NCI-H345 treated with DMSO at 0.1 percent for 48 hours (cell line): Measurements from ENCODE around the gene HTR4.
A peak's percentile ranks its signal among the peaks of the same experiment; 100 is the strongest.
"Not testable (repeated sequence)": the region's sequence is repeated elsewhere in the genome, so short reads cannot be mapped to it uniquely, and the experiment has no call there.

Experiments used
- DNase-seq: peaks from one replicate; lab custom pipeline; 2025; ENCODE audit not compliant: unreplicated experiment; lab: John Stamatoyannopoulos, UW

The HTR4 gene

GRCh38 chr5:148482196-148482595, 172.1 kb downstream of the HTR4 start:
- no peak for DNase-seq

- DNase-seq: no peak
Observed at GRCh38 chr5:148477429-148477828, 176.9 kb downstream of the HTR4 start.

GRCh38 chr5:148476302-148476701, 178.0 kb downstream of the HTR4 start:
- DNase-seq: no peak

GRCh38 chr5:148474025-148474511, 180.3 kb downstream of the HTR4 start:
- DNase-seq: no peak

- DNase-seq: no peak
Observed at GRCh38 chr5:148471379-148471778, 182.9 kb downstream of the HTR4 start.

- no peak for DNase-seq
Observed at GRCh38 chr5:148469501-148469935, 184.8 kb downstream of the HTR4 start.

GRCh38 chr5:148468746-148469145, 185.6 kb downstream of the HTR4 start:
- not testable (repeated sequence) for DNase-seq

GRCh38 chr5:148467958-148468357, 186.4 kb downstream of the HTR4 start:
- no peak for DNase-seq

- DNase-seq: no peak
Observed at GRCh38 chr5:148466236-148466580, 188.1 kb downstream of the HTR4 start.

GRCh38 chr5:148465381-148466235, 188.7 kb downstream of the HTR4 start:
- no peak for DNase-seq

GRCh38 chr5:148459669-148460068, 194.7 kb downstream of the HTR4 start:
- DNase-seq: no peak

- DNase-seq: no peak
Observed at GRCh38 chr5:148458036-148458888, 196.1 kb downstream of the HTR4 start.

- DNase-seq: no peak
Observed at GRCh38 chr5:148457183-148457620, 197.1 kb downstream of the HTR4 start.

GRCh38 chr5:148455185-148455584, 199.1 kb downstream of the HTR4 start:
- no peak for DNase-seq

- DNase-seq: no peak
Observed at GRCh38 chr5:148454576-148454975, 199.8 kb downstream of the HTR4 start.

- no peak for DNase-seq
Observed at GRCh38 chr5:148452499-148453193, 201.7 kb downstream of the HTR4 start.

GRCh38 chr5:148446611-148447010, 207.7 kb downstream of the HTR4 start:
- DNase-seq: no peak

- DNase-seq: no peak
Observed at GRCh38 chr5:148445578-148445977, 208.7 kb downstream of the HTR4 start.

- peak; percentile 77 for DNase-seq
Observed at GRCh38 chr5:148443998-148444397, 210.3 kb downstream of the HTR4 start.

- DNase-seq: no peak
Observed at GRCh38 chr5:148443241-148443640, 211.1 kb downstream of the HTR4 start.

GRCh38 chr5:148438933-148439332, 215.4 kb downstream of the HTR4 start:
- DNase-seq: no peak
